Spleen (tissue), 7 donors: ENCODE data around the gene CLOCK.
"Not testable (repeated sequence)": the region's sequence is repeated elsewhere in the genome, so short reads cannot be mapped to it uniquely, and the experiment has no call there.

Experiments
- CTCF ChIP-seq, 11 experiments: fragments of 200-600 bp in 7 of 11; fragments of 450-650 bp in 4 of 11; sonication (generic) in 4 of 11; IDR thresholded peaks in 8 of 11; conservative IDR thresholded peaks in 3 of 11; 1 replicate in 7 of 11; 2 replicates in 4 of 11; pipeline versions ENCODE4 v1.4.0 to v1.8.0; 2016 to 2021; ENCODE audit warnings: antibody characterized with exemption in 11 of 11, inconsistent platforms in 4 of 11, mild to moderate bottlenecking in 1 of 11
- POLR2A ChIP-seq, 3 donors: fragments of 450-650 bp; IDR thresholded peaks; one replicate each; pipeline ENCODE4 v1.5.1; 2017; ENCODE audit warnings: antibody characterized with exemption in 3 of 3, mild to moderate bottlenecking in 1 of 3
- POLR2AphosphoS5 ChIP-seq, 3 donors: sonication (generic); formaldehyde crosslinking; IDR thresholded peaks; one replicate each; pipeline ENCODE4 v1.5.1; 2017; ENCODE audit warnings: antibody characterized with exemption in 3 of 3
- donor health status: DM: no; HTN: no; CAD: no; lungs with moderate emphysema.
- donor health status: DM: no; HTN: no; CAD: no.
- donor health status: DM: no; HTN: no; CAD: no.

GRCh38 chr4:55551964-55552363, 5.3 kb upstream of the CLOCK start:
- TF ChIP-seq CTCF (IDR thresholded peaks at IDR 0.05 in 8 of 11, conservative IDR thresholded peaks at IDR 0.05 in 3 of 11); POLR2A (IDR thresholded peaks at IDR 0.05); POLR2AphosphoS5 (IDR thresholded peaks at IDR 0.05): not testable (repeated sequence)
